GM19452 (cell line): ENCODE data around the gene AP1G1.
"Not testable (repeated sequence)": the region's sequence is repeated elsewhere in the genome, so short reads cannot be mapped to it uniquely, and the experiment has no call there.

Experiments used
- ATAC-seq: cut with Tn5 transposase; IDR thresholded peaks from one replicate; pipeline ENCODE4 v1.9.1; 2021; ENCODE audit not compliant: unreplicated experiment

The AP1G1 gene

DNA sequence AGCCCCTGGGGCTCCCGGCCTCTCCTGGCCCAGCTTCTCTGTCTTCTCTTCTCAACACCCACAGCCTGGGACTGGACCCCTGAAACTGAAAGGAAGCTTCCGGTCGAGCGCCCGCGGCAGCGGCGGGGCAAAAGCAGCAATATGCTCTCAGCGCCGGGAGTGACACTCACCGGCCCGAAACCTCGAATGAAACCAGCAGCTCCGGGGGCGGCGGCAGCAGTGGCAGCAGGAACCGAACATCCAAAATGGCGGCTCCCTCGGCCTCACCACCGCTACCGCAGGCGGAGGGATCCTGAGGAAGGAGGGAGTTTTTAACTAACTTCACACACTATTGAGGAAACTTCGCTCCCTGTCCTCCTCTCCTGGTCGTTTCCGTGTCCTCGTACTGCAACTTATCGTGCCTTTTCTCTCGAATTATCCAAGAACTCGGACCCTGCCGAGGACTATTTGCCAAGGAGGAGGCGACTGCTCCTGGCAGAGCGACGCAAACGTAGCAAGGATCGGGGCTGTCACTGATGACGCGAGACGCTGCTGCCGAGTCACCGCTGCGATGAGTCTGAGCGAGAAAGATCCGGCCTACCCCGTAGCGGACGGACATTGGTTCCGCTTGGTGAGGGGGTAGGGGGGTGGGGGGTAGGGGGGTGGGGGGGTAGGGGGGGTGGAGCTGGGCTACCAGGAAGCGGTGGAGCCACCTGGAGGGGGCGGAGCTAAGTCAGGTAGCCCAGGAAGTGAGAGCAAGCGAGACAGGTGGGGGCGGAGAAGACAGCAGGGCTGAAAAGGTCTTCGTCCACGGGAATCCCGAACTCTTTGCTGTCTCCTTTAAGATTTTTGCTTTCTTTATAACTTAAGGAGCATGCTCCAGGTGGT, at the start of gene AP1G1:
TSS of gene AP1G1 (minus strand) at position 242 of the 867 bp plus-strand sequence. CDS start 19,355 bp downstream, outside the sequence.
- peak; percentile 79 for ATAC-seq

DNA sequence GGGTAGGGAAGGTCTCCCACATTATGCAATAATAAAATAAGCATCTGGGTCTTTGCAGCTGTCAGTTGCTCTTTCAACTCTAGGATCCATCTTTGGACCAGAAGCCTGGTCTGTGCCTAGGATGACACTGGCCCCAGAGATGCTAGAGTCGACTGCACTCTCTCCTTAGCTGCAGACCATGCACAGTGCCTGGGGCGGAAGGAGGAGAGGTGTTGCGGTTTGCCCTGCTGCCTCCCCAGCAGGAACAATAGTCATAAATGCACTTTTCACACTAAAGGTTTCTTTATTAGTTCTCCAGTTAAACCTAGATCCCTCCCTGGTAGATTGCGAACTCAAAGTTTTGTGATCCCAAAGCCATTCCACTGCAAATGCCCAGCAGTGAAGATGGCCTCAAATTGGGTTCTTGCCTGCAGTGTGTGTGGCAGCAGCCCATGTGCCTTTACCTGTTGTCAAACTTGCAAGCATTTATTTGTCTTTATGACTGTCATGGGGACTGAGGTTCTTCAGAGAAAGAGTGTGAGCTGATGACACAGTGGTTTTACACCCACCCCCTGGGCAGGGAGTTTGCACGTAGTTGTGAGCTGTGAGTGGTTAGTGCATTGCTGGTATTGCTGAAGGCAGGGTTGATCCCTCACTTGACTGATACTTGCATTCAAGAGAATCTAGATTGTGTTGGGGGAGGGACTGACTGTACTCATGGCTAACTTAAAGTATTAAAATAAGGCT, 47.5 kb upstream of the AP1G1 start:
- no peak for ATAC-seq

GRCh38 chr16:71854369-71854948, 45.8 kb upstream of the AP1G1 start:
- ATAC-seq, result no peak

GRCh38 chr16:71853413-71853812, 44.8 kb upstream of the AP1G1 start:
- ATAC-seq, result peak; percentile 78

GRCh38 chr16:71852561-71852960, 43.9 kb upstream of the AP1G1 start:
- no peak for ATAC-seq

DNA sequence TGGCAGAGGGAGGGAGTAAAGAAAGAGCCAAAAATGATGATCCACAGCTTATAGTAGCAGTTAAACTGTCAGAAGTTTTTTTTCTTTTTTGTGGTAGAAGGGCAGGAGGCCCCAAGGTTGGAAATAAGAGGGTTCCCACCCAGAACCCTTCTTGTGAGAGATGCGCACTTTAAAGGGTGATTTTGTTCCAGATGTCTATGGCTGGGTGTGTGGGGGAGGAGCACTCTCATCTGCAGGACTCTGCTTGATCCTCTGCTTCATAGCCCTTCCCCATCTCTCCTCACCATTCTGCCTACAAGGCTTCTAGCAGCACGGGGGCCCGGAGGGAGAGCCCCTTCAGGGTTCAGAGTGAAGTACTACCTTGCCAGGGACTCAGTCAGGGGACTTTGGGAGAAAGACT, 43.5 kb upstream of the AP1G1 start:
- ATAC-seq, result no peak

GRCh38 chr16:71851746-71852145, 43.1 kb upstream of the AP1G1 start:
- ATAC-seq, result no peak

DNA sequence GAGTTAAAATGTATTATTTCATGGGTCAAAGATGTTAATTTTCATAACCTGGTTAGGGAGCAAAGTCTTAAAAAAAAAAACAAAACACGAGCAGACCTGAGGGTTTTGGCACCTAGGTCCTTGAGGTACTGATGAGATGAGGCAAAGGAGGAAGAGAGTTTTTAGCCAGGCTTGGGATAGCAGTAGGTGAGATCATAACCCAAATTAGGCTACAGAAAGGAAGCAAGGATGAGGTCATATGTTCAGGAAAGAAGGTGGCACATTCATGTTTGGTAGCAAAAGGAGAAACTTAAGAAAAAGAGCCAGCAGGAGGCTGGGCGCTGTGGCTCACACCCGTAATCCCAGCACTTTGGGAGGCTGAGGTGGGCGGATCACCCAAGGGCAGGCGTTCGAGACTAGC, 40.0 kb upstream of the AP1G1 start:
- ATAC-seq, result no peak

- ATAC-seq, result no peak
These were observed 38.5 kb upstream of the AP1G1 start for GRCh38 chr16:71847096-71847495.

DNA sequence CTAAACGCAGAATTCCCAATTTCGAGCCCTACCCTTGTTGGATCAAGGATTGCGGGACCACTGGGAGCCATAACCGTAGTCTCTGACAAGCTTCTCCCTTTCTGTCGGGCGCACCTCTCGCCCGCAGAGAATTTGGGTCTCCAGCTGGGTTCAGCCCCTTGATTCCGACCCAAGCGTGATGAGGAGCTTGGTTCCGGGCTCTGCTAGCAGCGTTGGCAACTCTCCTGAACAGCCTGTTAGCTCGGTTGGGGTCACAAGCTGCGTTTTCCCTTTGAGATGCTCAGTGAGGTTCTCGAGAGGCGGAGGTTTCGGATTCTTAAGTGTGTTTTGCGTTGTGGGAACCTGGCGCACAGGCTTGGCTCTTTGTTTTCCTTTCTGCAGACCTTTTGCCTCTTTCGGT, 37.8 kb upstream of the AP1G1 start:
- ATAC-seq, result no peak

GRCh38 chr16:71845639-71846430, 37.2 kb upstream of the AP1G1 start, which contains the start of gene ATXN1L:
Gene ATXN1L, plus strand, starts transcription at chr16:71845976. Its CDS starts 3,765 bp downstream, at chr16:71849741.
- peak; percentile 68 for ATAC-seq

- no peak for ATAC-seq
These were observed 34.9 kb upstream of the AP1G1 start for GRCh38 chr16:71843572-71843971.

- no peak for ATAC-seq
These were observed 31.4 kb upstream of the AP1G1 start for GRCh38 chr16:71840052-71840451.

- no peak for ATAC-seq
These were observed 28.5 kb upstream of the AP1G1 start for GRCh38 chr16:71837150-71837549.

- no peak for ATAC-seq
These were observed 25.7 kb upstream of the AP1G1 start for GRCh38 chr16:71834291-71834690.

- ATAC-seq, result not testable (repeated sequence)
These were observed 23.5 kb upstream of the AP1G1 start for GRCh38 chr16:71832112-71832511.

DNA sequence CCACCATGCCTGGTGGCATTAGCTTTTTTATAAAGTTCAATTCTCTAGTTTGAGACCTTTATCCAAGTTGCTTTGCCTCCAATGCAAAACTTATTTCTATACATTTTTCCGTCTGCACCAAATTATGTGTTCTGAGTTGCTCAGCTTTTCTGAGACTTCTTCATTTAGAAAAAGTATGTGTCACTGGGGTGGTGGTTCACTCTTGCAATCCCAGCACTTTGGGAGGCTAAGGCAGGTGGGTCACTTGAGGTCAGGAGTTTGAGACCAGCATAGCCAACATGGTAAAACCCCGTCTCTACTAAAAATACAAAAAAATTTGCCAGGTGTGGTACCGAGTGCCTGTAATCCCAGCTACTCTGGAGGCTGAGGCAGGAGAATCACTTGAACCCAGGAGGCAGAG, 23.1 kb upstream of the AP1G1 start:
- ATAC-seq, result not testable (repeated sequence)

GRCh38 chr16:71830359-71830758, 21.7 kb upstream of the AP1G1 start:
- ATAC-seq, result no peak

GRCh38 chr16:71826533-71827017, 17.9 kb upstream of the AP1G1 start:
- ATAC-seq, result no peak

DNA sequence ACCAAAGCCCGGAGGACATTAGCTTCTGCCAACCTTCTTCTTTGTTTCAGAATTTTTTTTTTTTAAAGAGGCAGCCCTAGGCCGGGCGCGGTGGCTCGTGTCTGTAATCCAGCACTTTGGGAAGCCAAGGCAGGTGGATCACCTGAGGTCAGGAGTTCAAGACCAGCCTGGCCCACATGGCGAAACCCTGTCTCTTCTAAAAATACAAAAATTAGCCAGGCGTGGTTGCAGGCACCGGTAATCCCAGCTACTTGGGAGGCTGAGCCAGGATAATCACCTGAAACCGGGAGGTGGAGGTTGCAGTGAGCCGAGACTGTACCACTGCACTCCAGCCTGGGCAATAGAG, 8.5 kb upstream of the AP1G1 start:
- ATAC-seq, result not testable (repeated sequence)
